ENCODE data around the gene MOSPD3.

Gene MOSPD3

DNA sequence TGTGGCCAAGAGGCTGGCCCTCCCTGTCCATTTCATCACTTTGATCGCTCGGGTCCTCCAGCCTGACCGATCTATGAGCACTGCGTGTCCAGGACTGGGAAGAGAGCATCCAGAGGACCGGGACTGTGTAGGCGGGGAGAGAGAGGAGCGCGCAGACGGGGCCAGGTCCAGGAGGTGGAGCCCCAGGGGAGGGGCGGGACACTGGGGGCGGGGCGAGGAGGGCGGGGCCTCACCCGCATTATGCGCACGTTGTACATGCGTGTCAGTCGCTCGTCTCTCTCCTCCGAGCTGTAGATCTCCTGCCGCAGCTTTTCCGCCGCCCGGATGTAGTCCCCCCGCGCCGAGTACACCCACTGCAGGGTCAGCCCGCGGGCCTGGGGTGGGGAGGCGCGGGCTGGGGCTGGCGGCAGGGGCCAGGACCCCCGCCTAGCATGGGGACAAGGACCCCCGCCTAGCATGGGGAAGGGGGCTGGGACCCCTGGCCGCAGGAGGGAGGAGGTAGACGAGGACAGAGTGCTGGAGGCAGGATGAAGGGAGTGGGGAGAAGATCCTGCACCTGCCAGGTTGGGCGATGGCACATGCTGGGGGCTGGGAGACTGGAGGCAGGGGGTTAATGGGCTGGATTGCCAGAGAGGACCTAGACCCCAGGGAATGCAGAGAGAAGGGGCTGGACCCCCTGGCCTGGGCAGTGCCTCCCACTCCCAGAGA is 14.3 kb downstream of the MOSPD3 start:
- Histone ChIP-seq H2AK5ac (ENCODE audit: low read depth, low read length) (peak overlapping the region; percentile 88), H2BK120ac (ENCODE audit: low read depth, low read length) (peak overlapping the region; percentile 36), H2BK5ac (ENCODE audit: low read length) (peak overlapping the region; percentile 14), H3K4me3 (ENCODE audit: low read length in 2 of 2) (peak overlapping the region; percentile 39 to 64), H2AFZ (ENCODE audit: low read length) (peak overlapping the region; percentile 90), H3K4ac (ENCODE audit: low read length) (no peak overlapping the region), H2BK12ac (ENCODE audit: low read length) (peak overlapping the region; percentile 5), H2BK15ac (ENCODE audit: low read length) (peak overlapping the region; percentile 38), H3K14ac (ENCODE audit: low read length) (peak overlapping the region; percentile 87), H3K4me2 (ENCODE audit: insufficient read depth, low read length, poor library complexity, severe bottlenecking) (peak overlapping the region; percentile 86), H4K8ac (ENCODE audit: low read depth, low read length) (no peak overlapping the region), H3K36me3 (replicated peaks in 1 of 2; ENCODE audit: control insufficient read depth in 2 of 2, insufficient read depth in 2 of 2, low read length in 2 of 2) (peaks cover 0 to under 1% of the 10 kb centered on the region in 2 donors), H3K79me1 (ENCODE audit: low read depth, low read length) (no peaks in the 10 kb centered on the region), H3K27me3 (ENCODE audit: control insufficient read depth in 3 of 3, insufficient read depth in 3 of 3, low read depth in 1 of 3, low read length in 3 of 3) (peaks cover 0 to 2% (median 2%) of the 10 kb centered on the region in 3 experiments), H3K9ac (ENCODE audit: low read depth, low read length, poor library complexity) (peak overlapping the region; percentile 79), H3K27ac (replicated peaks; ENCODE audit: low read length) (no peak overlapping the region), H3K23ac (ENCODE audit: low read depth, low read length, poor library complexity) (peak overlapping the region; percentile 93), H3K18ac (ENCODE audit: low read length) (peak overlapping the region; percentile 88), H3K9me3 (replicated peaks in 1 of 2; ENCODE audit: control insufficient read depth in 2 of 2, insufficient read depth in 1 of 2, low read depth in 1 of 2, low read length in 2 of 2) (peaks cover 0 to 2% of the 10 kb centered on the region in 2 donors), H3K4me1 (ENCODE audit: control insufficient read depth in 2 of 2, insufficient read depth in 1 of 2, low read depth in 1 of 2, low read length in 2 of 2) (peaks cover 2 to 9% of the 10 kb centered on the region in 2 donors), H4K91ac (ENCODE audit: low read depth, low read length, poor library complexity) (no peak overlapping the region)
- DNase-seq (ENCODE audit: low spot score), result peak; percentile 79
- no CpG with 5 or more reads among the region's 37 CpGs for WGBS, 2 donors (ENCODE audit: extremely low coverage in 2 of 2, insufficient read length in 2 of 2, insufficient replicate concordance in 1 of 2)

- Histone ChIP-seq H3K18ac (ENCODE audit: low read length) (peak overlapping the region; percentile 88), H2BK5ac (ENCODE audit: low read length) (peak overlapping the region; percentile 14), H4K91ac (ENCODE audit: low read depth, low read length, poor library complexity) (no peak overlapping the region), H2AK5ac (ENCODE audit: low read depth, low read length) (peak overlapping the region; percentile 88), H3K23ac (ENCODE audit: low read depth, low read length, poor library complexity) (peak overlapping the region; percentile 93), H3K9me3 (replicated peaks in 1 of 2; ENCODE audit: control insufficient read depth in 2 of 2, insufficient read depth in 1 of 2, low read depth in 1 of 2, low read length in 2 of 2) (peaks cover 0 to 2% of the 10 kb centered on the region in 2 donors), H2BK12ac (ENCODE audit: low read length) (peak overlapping the region; percentile 5), H2BK120ac (ENCODE audit: low read depth, low read length) (no peak overlapping the region), H3K36me3 (replicated peaks in 1 of 2; ENCODE audit: control insufficient read depth in 2 of 2, insufficient read depth in 2 of 2, low read length in 2 of 2) (no peaks in the 10 kb centered on the region), H3K27ac (replicated peaks; ENCODE audit: low read length) (no peak overlapping the region), H3K14ac (ENCODE audit: low read length) (peak overlapping the region; percentile 87), H2BK15ac (ENCODE audit: low read length) (peak overlapping the region; percentile 38), H3K4me3 (ENCODE audit: low read length in 2 of 2) (peak overlapping the region; percentile 39 to 64), H3K27me3 (ENCODE audit: control insufficient read depth in 3 of 3, insufficient read depth in 3 of 3, low read depth in 1 of 3, low read length in 3 of 3) (peaks cover 0 to 7% (median 7%) of the 10 kb centered on the region in 3 experiments), H4K8ac (ENCODE audit: low read depth, low read length) (no peak overlapping the region), H3K4ac (ENCODE audit: low read length) (no peak overlapping the region), H3K9ac (ENCODE audit: low read depth, low read length, poor library complexity) (peak overlapping the region; percentile 79), H3K79me1 (ENCODE audit: low read depth, low read length) (no peaks in the 10 kb centered on the region), H2AFZ (ENCODE audit: low read length) (peak overlapping the region; percentile 90), H3K4me1 (ENCODE audit: control insufficient read depth in 2 of 2, insufficient read depth in 1 of 2, low read depth in 1 of 2, low read length in 2 of 2) (peaks cover 2 to 9% of the 10 kb centered on the region in 2 donors), H3K4me2 (ENCODE audit: insufficient read depth, low read length, poor library complexity, severe bottlenecking) (no peak overlapping the region)
- no peak for DNase-seq (ENCODE audit: low spot score)
- no CpG with 5 or more reads among the region's 21 CpGs for whole genome bisulfite sequencing, 2 donors (ENCODE audit: extremely low coverage in 2 of 2, insufficient read length in 2 of 2, insufficient replicate concordance in 1 of 2)
Measured at GRCh38 chr7:100627238-100627549, 14.9 kb downstream of the MOSPD3 start.

DNA sequence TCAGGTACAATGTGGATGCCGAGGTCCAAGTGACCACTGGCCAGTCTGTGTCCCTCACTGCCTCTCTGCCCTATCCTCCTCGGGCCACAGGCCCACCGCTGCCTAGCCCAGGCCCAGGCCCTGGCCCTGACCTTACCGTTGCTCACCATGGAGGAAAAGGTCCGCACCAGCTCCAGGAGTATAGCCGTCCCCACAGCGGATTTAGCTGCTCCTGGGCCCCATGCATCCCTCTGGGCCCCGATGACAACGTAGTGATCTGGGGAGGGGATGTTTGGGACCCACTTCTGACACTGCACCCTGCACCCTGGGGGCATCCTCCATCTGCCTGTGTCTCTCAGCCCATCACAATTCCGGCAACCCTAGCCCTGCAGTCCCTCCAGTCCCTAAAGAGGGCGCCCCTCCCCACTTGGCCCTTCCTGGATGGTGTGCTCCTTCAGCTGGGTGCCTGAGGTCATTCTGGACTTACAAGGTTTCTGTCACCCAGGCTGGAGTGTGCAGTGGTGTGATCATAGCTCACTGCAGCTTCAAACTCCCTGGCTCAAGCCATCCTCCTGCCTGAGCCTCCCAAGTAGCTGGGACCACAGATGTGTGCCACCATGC is 16.9 kb downstream of the MOSPD3 start:
- Histone ChIP-seq H3K9ac (ENCODE audit: low read depth, low read length, poor library complexity) (no peak overlapping the region), H3K14ac (ENCODE audit: low read length) (no peak overlapping the region), H2BK120ac (ENCODE audit: low read depth, low read length) (no peak overlapping the region), H3K4ac (ENCODE audit: low read length) (no peak overlapping the region), H3K23ac (ENCODE audit: low read depth, low read length, poor library complexity) (no peak overlapping the region), H3K4me2 (ENCODE audit: insufficient read depth, low read length, poor library complexity, severe bottlenecking) (no peak overlapping the region), H3K18ac (ENCODE audit: low read length) (no peak overlapping the region), H4K8ac (ENCODE audit: low read depth, low read length) (no peak overlapping the region), H3K27ac (replicated peaks; ENCODE audit: low read length) (no peak overlapping the region), H2BK5ac (ENCODE audit: low read length) (no peak overlapping the region), H3K79me1 (ENCODE audit: low read depth, low read length) (no peaks in the 10 kb centered on the region), H3K4me1 (ENCODE audit: control insufficient read depth in 2 of 2, insufficient read depth in 1 of 2, low read depth in 1 of 2, low read length in 2 of 2) (peaks cover 4 to 11% of the 10 kb centered on the region in 2 donors), H2AFZ (ENCODE audit: low read length) (no peak overlapping the region), H3K27me3 (ENCODE audit: control insufficient read depth in 3 of 3, insufficient read depth in 3 of 3, low read depth in 1 of 3, low read length in 3 of 3) (peaks cover 0 to 25% (median 24%) of the 10 kb centered on the region in 3 experiments), H2BK12ac (ENCODE audit: low read length) (no peak overlapping the region), H4K91ac (ENCODE audit: low read depth, low read length, poor library complexity) (no peak overlapping the region), H3K4me3 (ENCODE audit: low read length in 2 of 2) (no peak overlapping the region), H3K36me3 (replicated peaks in 1 of 2; ENCODE audit: control insufficient read depth in 2 of 2, insufficient read depth in 2 of 2, low read length in 2 of 2) (no peaks in the 10 kb centered on the region), H2BK15ac (ENCODE audit: low read length) (no peak overlapping the region), H2AK5ac (ENCODE audit: low read depth, low read length) (peak overlapping the region; percentile 0), H3K9me3 (replicated peaks in 1 of 2; ENCODE audit: control insufficient read depth in 2 of 2, insufficient read depth in 1 of 2, low read depth in 1 of 2, low read length in 2 of 2) (peaks cover 0 to 3% of the 10 kb centered on the region in 2 donors)
- no CpG with 5 or more reads among the region's 11 CpGs for WGBS, 2 donors (ENCODE audit: extremely low coverage in 2 of 2, insufficient read length in 2 of 2, insufficient replicate concordance in 1 of 2)
- DNase-seq (ENCODE audit: low spot score), result no peak

DNA sequence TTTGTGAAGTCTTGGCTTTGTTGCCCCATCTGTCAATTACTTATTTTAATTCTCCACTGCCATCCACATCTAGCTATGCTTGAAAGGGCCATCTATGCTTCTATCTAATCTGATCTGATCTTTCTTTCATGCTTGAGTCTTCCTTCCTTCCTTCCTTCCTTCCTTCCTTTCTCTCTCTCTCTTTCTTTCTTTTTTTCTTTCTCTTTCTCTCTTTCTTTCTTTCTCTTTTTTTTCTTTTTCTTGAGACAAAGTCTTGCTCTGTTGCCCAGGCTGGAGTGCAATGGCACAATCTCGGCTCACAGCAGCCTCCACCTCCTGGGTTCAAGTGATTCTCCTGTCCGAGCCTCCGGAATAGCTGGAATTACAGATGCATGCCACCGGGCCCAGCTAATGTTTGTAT is 17.7 kb downstream of the MOSPD3 start:
- H4K8ac ChIP-seq (ENCODE audit: low read depth, low read length), result no peak overlapping the region
- H3K4me3 ChIP-seq (ENCODE audit: low read length in 2 of 2), result no peak overlapping the region
- no peak overlapping the region for H2BK15ac ChIP-seq (ENCODE audit: low read length)
- H3K79me1 ChIP-seq (ENCODE audit: low read depth, low read length), result no peaks in the 10 kb centered on the region
- no peak overlapping the region for H3K27ac ChIP-seq (replicated peaks; ENCODE audit: low read length)
- no peak for DNase-seq (ENCODE audit: low spot score)
- H3K4me1 ChIP-seq (ENCODE audit: control insufficient read depth in 2 of 2, insufficient read depth in 1 of 2, low read depth in 1 of 2, low read length in 2 of 2), result peaks cover 4 to 11% of the 10 kb centered on the region in 2 donors
- H3K9ac ChIP-seq (ENCODE audit: low read depth, low read length, poor library complexity), result no peak overlapping the region
- peaks cover 0 to 3% of the 10 kb centered on the region in 2 donors for H3K9me3 ChIP-seq (replicated peaks in 1 of 2; ENCODE audit: control insufficient read depth in 2 of 2, insufficient read depth in 1 of 2, low read depth in 1 of 2, low read length in 2 of 2)
- H3K23ac ChIP-seq (ENCODE audit: low read depth, low read length, poor library complexity), result no peak overlapping the region
- H2BK5ac ChIP-seq (ENCODE audit: low read length), result no peak overlapping the region
- peaks cover 0 to 26% (median 25%) of the 10 kb centered on the region in 3 experiments for H3K27me3 ChIP-seq (ENCODE audit: control insufficient read depth in 3 of 3, insufficient read depth in 3 of 3, low read depth in 1 of 3, low read length in 3 of 3)
- H3K18ac ChIP-seq (ENCODE audit: low read length), result no peak overlapping the region
- no peak overlapping the region for H3K4ac ChIP-seq (ENCODE audit: low read length)
- H2AFZ ChIP-seq (ENCODE audit: low read length), result no peak overlapping the region
- no peak overlapping the region for H3K14ac ChIP-seq (ENCODE audit: low read length)
- H2BK120ac ChIP-seq (ENCODE audit: low read depth, low read length), result no peak overlapping the region
- no CpG with 5 or more reads among the region's 4 CpGs for WGBS, 2 donors (ENCODE audit: extremely low coverage in 2 of 2, insufficient read length in 2 of 2, insufficient replicate concordance in 1 of 2)
- H2AK5ac ChIP-seq (ENCODE audit: low read depth, low read length), result no peak overlapping the region
- no peak overlapping the region for H4K91ac ChIP-seq (ENCODE audit: low read depth, low read length, poor library complexity)
- no peaks in the 10 kb centered on the region for H3K36me3 ChIP-seq (replicated peaks in 1 of 2; ENCODE audit: control insufficient read depth in 2 of 2, insufficient read depth in 2 of 2, low read length in 2 of 2)
- no peak overlapping the region for H2BK12ac ChIP-seq (ENCODE audit: low read length)
- H3K4me2 ChIP-seq (ENCODE audit: insufficient read depth, low read length, poor library complexity, severe bottlenecking), result no peak overlapping the region
